Measurements from ENCODE around the gene MICAL1.

MICAL1 gene

DNA sequence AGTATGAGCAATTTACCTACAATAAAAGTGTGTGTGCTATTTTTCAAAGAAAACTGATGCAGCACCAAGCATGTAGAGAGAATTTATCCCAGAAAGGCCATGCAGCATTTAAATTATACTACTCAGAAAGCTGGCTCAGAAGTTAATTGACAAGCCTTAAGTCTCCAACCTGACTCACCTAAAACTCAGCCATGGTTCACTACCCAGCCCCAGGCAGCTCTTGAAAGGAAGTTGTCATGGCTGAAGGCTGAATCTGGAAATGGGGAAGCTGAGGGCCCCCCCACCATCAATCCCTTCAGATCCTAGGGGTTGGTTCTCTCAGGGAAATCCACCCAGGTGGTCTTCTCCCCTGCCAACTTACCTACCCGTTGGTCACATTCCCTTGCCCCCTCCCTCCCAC is 34.8 kb downstream of the MICAL1 start:
- peak; percentile 78 for DNase-seq

DNA sequence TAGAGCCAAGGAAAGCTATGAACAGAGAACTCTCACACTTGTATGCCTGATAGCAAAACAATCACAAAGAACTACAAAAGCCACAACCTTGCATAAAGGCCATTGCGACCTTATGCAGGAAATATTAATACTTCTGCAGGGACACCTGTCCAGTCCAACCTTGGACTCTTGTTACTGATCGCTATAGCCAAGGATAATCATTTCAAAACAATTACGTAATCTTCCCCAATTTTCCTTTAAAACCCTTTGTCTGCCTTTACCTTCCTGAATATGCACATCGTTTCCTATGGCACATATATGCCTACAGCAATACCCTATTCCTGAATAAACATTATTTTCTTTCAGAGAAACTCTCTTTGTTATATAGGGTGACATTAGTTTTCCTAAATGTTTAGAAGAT is 37.9 kb downstream of the MICAL1 start:
- DNase-seq, result no peak

DNA sequence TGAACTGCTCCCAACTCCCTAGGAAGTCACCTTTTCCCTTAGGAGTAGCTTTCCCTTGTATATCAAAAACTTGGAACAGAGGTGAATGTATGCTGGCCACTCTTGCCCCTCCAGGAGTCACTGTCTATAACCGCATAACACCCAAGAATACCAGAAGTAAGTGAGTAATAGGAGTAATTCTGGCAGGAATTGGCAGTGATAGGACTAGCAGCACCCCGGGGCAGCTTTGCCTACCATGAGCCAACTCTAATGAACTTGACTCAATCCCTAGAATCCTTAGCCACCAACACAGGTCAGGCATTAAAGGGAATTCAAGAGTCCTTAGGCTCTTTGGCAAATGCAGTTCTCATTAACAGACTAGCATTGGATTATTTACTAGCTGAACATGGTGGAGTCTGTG is 44.5 kb downstream of the MICAL1 start:
- no peak for DNase-seq

DNA sequence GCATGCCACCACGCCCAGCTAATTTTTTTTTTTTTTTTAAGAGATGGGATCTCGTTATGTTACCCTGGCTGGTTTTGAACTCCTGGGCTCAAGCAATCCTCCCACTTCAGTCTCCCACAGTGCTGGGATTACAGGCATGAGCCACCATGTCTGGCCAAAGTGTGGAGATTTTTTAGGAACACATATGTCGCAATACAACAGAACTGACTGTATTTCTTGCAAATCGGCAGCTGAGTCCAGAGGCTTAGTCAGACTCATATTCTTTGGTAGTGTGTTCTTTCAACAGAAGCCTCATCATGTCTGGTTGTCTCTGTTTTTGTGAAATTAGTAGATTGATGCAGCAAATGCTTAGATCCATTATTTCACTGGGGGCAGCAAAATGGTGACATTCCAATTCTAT is 49.4 kb downstream of the MICAL1 start:
- DNase-seq, result no peak

DNA sequence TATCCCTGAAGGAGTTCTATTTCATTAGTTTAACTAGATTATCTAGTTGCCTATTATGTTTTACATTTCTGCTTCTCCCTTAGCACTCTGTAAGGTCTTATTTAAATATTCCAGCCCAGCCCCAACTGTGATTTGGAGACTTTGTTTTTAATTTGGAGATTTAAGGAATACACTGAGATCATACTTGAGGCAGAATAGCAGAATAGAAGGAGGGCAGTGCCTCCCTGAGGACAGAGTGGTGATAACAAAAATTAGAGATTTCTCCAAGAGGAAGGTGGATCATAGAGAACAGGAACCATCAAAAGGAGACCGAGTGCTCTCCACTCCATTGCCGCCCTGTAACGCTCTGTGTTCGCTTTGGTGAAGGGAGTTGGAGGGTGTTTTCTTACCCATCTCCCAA is 58.6 kb downstream of the MICAL1 start:
- no peak for DNase-seq

DNA sequence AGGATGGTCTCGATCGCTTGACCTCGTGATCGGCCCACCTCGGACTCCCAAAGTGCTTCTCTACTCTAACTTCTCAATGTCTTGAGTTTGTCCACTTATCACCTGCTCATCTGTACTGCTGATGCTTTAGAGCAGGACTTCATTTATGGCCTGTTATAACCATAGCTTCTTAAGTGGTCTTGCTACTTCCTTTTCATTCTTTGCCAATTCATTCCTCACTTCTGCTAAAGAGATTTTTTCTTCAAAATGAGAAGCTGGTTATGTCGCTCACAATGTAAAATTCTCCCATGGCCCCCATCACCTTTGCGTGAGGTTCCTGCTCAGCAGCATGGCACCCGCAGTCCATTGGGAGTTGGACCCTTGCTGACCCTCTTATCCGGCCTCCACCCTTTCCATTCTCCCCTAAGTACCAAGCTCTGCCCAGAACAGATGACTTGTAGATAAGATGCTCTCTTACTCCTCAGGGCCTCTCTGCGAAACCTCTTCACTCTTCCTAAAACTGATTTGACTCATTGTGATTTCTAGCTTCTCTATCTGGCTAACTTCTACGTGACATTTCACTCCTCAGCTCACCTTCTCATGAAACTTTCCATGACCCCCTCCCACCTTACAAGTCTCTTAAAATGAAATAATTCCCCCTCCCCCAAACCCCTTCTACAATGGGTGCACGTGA is 59.4 kb downstream of the MICAL1 start:
- DNase-seq, result no peak
